Measurements from ENCODE around the gene E2F7. TPM values are rescaled to one million over a fixed set of nuclear protein-coding genes. Genes with fewer than 3 reads are reported as not detected.

E2F7 gene
- total RNA-seq, 1 experiment from 2014 or later: 19.5 TPM

GRCh38 chr12:76998908-76999556, 66.3 kb downstream of the E2F7 start:
- no peak overlapping the region for H3K9ac ChIP-seq (ENCODE audit: low read length)
- intact Hi-C loops (cut with micrococcal nuclease): no loop called here
- POLR2A ChIA-PET: no interaction called here
- H3K4me2 ChIP-seq (ENCODE audit: low read length): no peak overlapping the region
- no peak overlapping the region for H2AFZ ChIP-seq (ENCODE audit: low read depth, low read length, poor library complexity, severe bottlenecking)
- no peaks in the 10 kb centered on the region for H3K79me2 ChIP-seq (ENCODE audit: insufficient read depth, low read length)
- no TSS peak for BruUV-seq (replicated peaks)
- no peaks in the 10 kb centered on the region for H3K9me2 ChIP-seq (ENCODE audit: insufficient read depth)
- no peak for ATAC-seq
- H3K27ac ChIP-seq (ENCODE audit: low read depth, low read length): no peak overlapping the region
- H3K4me1 ChIP-seq (ENCODE audit: control insufficient read depth in 1 of 2, insufficient read depth in 2 of 2, low read length in 2 of 2): no peaks in the 10 kb centered on the region
- no peaks in the 10 kb centered on the region for H3K9me3 ChIP-seq (ENCODE audit: control insufficient read depth in 1 of 2, insufficient read depth in 1 of 2, low read depth in 1 of 2, low read length in 2 of 2)
- H3K4me3 ChIP-seq (replicated peaks in 1 of 2; ENCODE audit: low read depth in 1 of 2, low read length in 2 of 2): no peak overlapping the region
- no peak for DNase-seq (ENCODE audit: low read depth, low spot score)
- no peaks in the 10 kb centered on the region for H3K27me3 ChIP-seq (ENCODE audit: insufficient read depth, low read length)
- RAD21 ChIA-PET (ENCODE audit: low non-redundant PET in 1 of 2, low total read pairs in 2 of 2, uncharacterized antibody in 2 of 2, unreplicated experiment in 2 of 2): no interaction called here
- CTCF ChIA-PET: interaction anchor here (2.0 kb wide), 1 partner anchor 12 kb away, joined by 7 read pairs; no protein-coding TSS in a partner anchor
- H3K36me3 ChIP-seq (ENCODE audit: control insufficient read depth in 1 of 2, insufficient read depth in 2 of 2, low read length in 2 of 2): no peaks in the 10 kb centered on the region
- no peaks in the 10 kb centered on the region for H4K20me1 ChIP-seq (ENCODE audit: insufficient read depth)
- TF ChIP-seq FOSL1 (IDR thresholded peaks at IDR 0.05; ENCODE audit: low read depth) (no peak), SIN3A (IDR thresholded peaks at IDR 0.05; ENCODE audit: low read depth) (no peak), CBX3 (IDR thresholded peaks at IDR 0.05; ENCODE audit: low read depth) (no peak), ELF1 (IDR thresholded peaks at IDR 0.05; ENCODE audit: borderline replicate concordance, low read depth) (no peak)

- H3K4me2 ChIP-seq (ENCODE audit: low read length): no peak overlapping the region
- no peak overlapping the region for H2AFZ ChIP-seq (ENCODE audit: low read depth, low read length, poor library complexity, severe bottlenecking)
- H3K27ac ChIP-seq (ENCODE audit: low read depth, low read length): no peak overlapping the region
- no peak overlapping the region for H3K9ac ChIP-seq (ENCODE audit: low read length)
- no peaks in the 10 kb centered on the region for H3K9me3 ChIP-seq (ENCODE audit: control insufficient read depth in 1 of 2, insufficient read depth in 1 of 2, low read depth in 1 of 2, low read length in 2 of 2)
- no TSS peak for BruUV-seq (replicated peaks)
- ChIA-PET POLR2A (no interaction called here), CTCF (interaction anchor here (2.0 kb wide), 1 partner anchor 13 kb away, joined by 7 read pairs; no protein-coding TSS in a partner anchor), RAD21 (ENCODE audit: low non-redundant PET in 1 of 2, low total read pairs in 2 of 2, uncharacterized antibody in 2 of 2, unreplicated experiment in 2 of 2) (no interaction called here)
- no peaks in the 10 kb centered on the region for H3K27me3 ChIP-seq (ENCODE audit: insufficient read depth, low read length)
- no peak overlapping the region for H3K4me3 ChIP-seq (replicated peaks in 1 of 2; ENCODE audit: low read depth in 1 of 2, low read length in 2 of 2)
- no peak for TF ChIP-seq SRF (IDR thresholded peaks at IDR 0.05; ENCODE audit: low read depth)
- TF ChIP-seq YY1 (IDR thresholded peaks at IDR 0.05; ENCODE audit: extremely low read depth, insufficient replicate concordance, low read depth, low read length): no peak
- no peak for TF ChIP-seq CBX3 (IDR thresholded peaks at IDR 0.05; ENCODE audit: low read depth)
- TF ChIP-seq POLR2A (IDR thresholded peaks at IDR 0.05; ENCODE audit: borderline replicate concordance, extremely low read depth, insufficient read depth, insufficient read length): no peak
- TF ChIP-seq EZH2 (IDR thresholded peaks at IDR 0.05): no peak
- TF ChIP-seq FOSL1 (IDR thresholded peaks at IDR 0.05; ENCODE audit: low read depth): no peak
- no peak for TF ChIP-seq ZBTB33 (IDR thresholded peaks at IDR 0.05; ENCODE audit: extremely low read depth, insufficient replicate concordance, low read length)
- no peak for TF ChIP-seq POLR2AphosphoS5 (IDR thresholded peaks at IDR 0.05; ENCODE audit: low read depth, low read length)
- no peak for TF ChIP-seq JUND (IDR thresholded peaks at IDR 0.05)
- TF ChIP-seq ELF1 (IDR thresholded peaks at IDR 0.05; ENCODE audit: borderline replicate concordance, low read depth): no peak
- no peak for TF ChIP-seq TCF7L2 (IDR thresholded peaks at IDR 0.05; ENCODE audit: borderline replicate concordance, extremely low read depth, insufficient read depth, insufficient read length)
- TF ChIP-seq ZNF274 (IDR thresholded peaks at IDR 0.05; ENCODE audit: low read depth, low read length): no peak
- no peak for TF ChIP-seq SIN3A (IDR thresholded peaks at IDR 0.05; ENCODE audit: low read depth)
- no peak for TF ChIP-seq CEBPB (IDR thresholded peaks at IDR 0.05; ENCODE audit: low read depth)
- no peak for ATAC-seq
- no peak for DNase-seq (ENCODE audit: low read depth, low spot score)
- intact Hi-C loops (cut with micrococcal nuclease): no loop called here
- no peaks in the 10 kb centered on the region for H4K20me1 ChIP-seq (ENCODE audit: insufficient read depth)
- no peaks in the 10 kb centered on the region for H3K79me2 ChIP-seq (ENCODE audit: insufficient read depth, low read length)
- H3K4me1 ChIP-seq (ENCODE audit: control insufficient read depth in 1 of 2, insufficient read depth in 2 of 2, low read length in 2 of 2): no peaks in the 10 kb centered on the region
- no peaks in the 10 kb centered on the region for H3K36me3 ChIP-seq (ENCODE audit: control insufficient read depth in 1 of 2, insufficient read depth in 2 of 2, low read length in 2 of 2)
- H3K9me2 ChIP-seq (ENCODE audit: insufficient read depth): no peaks in the 10 kb centered on the region
These were observed 67.0 kb downstream of the E2F7 start for GRCh38 chr12:76998386-76998785.
